Hepatocyte (in vitro differentiated cells): ENCODE measurements around the gene LHPP.

Experiments used
- CTCF ChIP-seq: fragments of 200-600 bp; sonication (generic); IDR thresholded peaks from 2 replicates; pipeline ENCODE4 v1.5.1; 2016; ENCODE audit warnings: antibody characterized with exemption, mild to moderate bottlenecking; ENCODE audit not compliant: poor library complexity
- EZH2 ChIP-seq: fragments of 200-600 bp; sonication (generic); IDR thresholded peaks from 2 replicates; pipeline ENCODE4 v1.6.1; 2016; ENCODE audit warnings: antibody characterized with exemption, mild to moderate bottlenecking, borderline replicate concordance
- EZH2phosphoT487 ChIP-seq: fragments of 200-600 bp; sonication (generic); IDR thresholded peaks from one replicate; pipeline ENCODE4 v1.6.1; 2018; ENCODE audit warnings: antibody characterized with exemption, mild to moderate bottlenecking, low read depth, moderate library complexity; ENCODE audit not compliant: unreplicated experiment, severe bottlenecking

- TF ChIP-seq CTCF: no peak
- TF ChIP-seq EZH2: no peak
- TF ChIP-seq EZH2phosphoT487: no peak
These were observed 162.8 kb downstream of the LHPP start for GRCh38 chr10:124624466-124624865.
